GM19240 (cell line): ENCODE data around the gene UEVLD.

Experiments
- DNase-seq: peaks from one replicate; pipeline ENCODE4 v3.0.0; 2011; ENCODE audit warnings: low spot score; ENCODE audit not compliant: insufficient read length

Gene UEVLD

GRCh38 chr11:18590571-18590970 lies 2.0 kb upstream of the UEVLD start:
- no peak for DNase-seq

- no peak for DNase-seq
Observed at GRCh38 chr11:18581825-18582224, 6.7 kb downstream of the UEVLD start.

- DNase-seq: no peak
Observed at GRCh38 chr11:18580113-18580766, 8.3 kb downstream of the UEVLD start.

GRCh38 chr11:18578975-18579598 lies 9.4 kb downstream of the UEVLD start:
- no peak for DNase-seq

GRCh38 chr11:18575361-18575760 lies 13.2 kb downstream of the UEVLD start:
- no peak for DNase-seq

- no peak for DNase-seq
Observed at GRCh38 chr11:18567081-18567480, 21.5 kb downstream of the UEVLD start.

GRCh38 chr11:18566406-18566805 lies 22.1 kb downstream of the UEVLD start:
- DNase-seq: no peak

GRCh38 chr11:18564149-18564548 lies 24.4 kb downstream of the UEVLD start:
- DNase-seq: no peak

- no peak for DNase-seq
Observed at GRCh38 chr11:18563090-18563730, 25.3 kb downstream of the UEVLD start.

GRCh38 chr11:18548001-18548400 lies 40.5 kb downstream of the UEVLD start:
- DNase-seq: no peak

- DNase-seq: no peak
Observed at GRCh38 chr11:18540207-18541009, 48.1 kb downstream of the UEVLD start.

GRCh38 chr11:18536209-18536608 lies 52.3 kb downstream of the UEVLD start:
- no peak for DNase-seq

- no peak for DNase-seq
Observed at GRCh38 chr11:18534245-18534644, 54.3 kb downstream of the UEVLD start.

- no peak for DNase-seq
Observed at GRCh38 chr11:18533365-18533764, 55.2 kb downstream of the UEVLD start.

GRCh38 chr11:18527512-18527911 lies 61.0 kb downstream of the UEVLD start:
- DNase-seq: no peak

- peak; percentile 81 for DNase-seq
Observed at GRCh38 chr11:18526521-18527296, 61.8 kb downstream of the UEVLD start, which contains the start of gene TSG101. TSG101 (minus strand) TSS chr11:18526942; CDS start chr11:18526816, 126 bp downstream.

GRCh38 chr11:18526130-18526520 lies 62.4 kb downstream of the UEVLD start:
- DNase-seq: no peak

- no peak for DNase-seq
Observed at GRCh38 chr11:18524248-18524647, 64.3 kb downstream of the UEVLD start.

GRCh38 chr11:18523084-18523483 lies 65.5 kb downstream of the UEVLD start:
- DNase-seq: no peak

- no peak for DNase-seq
Observed at GRCh38 chr11:18522388-18522787, 66.1 kb downstream of the UEVLD start.

- DNase-seq: no peak
Observed at GRCh38 chr11:18521122-18521521, 67.4 kb downstream of the UEVLD start.
